GM11168 (cell line): ENCODE results near the gene SIGLEC8.
"Not testable (repeated sequence)": the region's sequence is repeated elsewhere in the genome, so short reads cannot be mapped to it uniquely, and the experiment has no call there.

ENCODE experiments used
- in situ Hi-C: fragments of 300-500 bp; cut with MboI; formaldehyde crosslinking; loops from one replicate; pipeline ENCODE4 v1.12.0; 2022; ENCODE audit warnings: low sequenced_read_pairs; ENCODE audit not compliant: unreplicated experiment

SIGLEC8 gene

GRCh38 chr19:51458051-51458645 is at the start of gene SIGLEC8:
TSS of gene SIGLEC8 (minus strand) at chr19:51458454. CDS start at chr19:51458387, 67 bp downstream.
- in situ Hi-C loops, result no loop called here

- in situ Hi-C loops, result no loop called here
Measured at GRCh38 chr19:51507640-51508058, 49.4 kb upstream of the SIGLEC8 start.

DNA sequence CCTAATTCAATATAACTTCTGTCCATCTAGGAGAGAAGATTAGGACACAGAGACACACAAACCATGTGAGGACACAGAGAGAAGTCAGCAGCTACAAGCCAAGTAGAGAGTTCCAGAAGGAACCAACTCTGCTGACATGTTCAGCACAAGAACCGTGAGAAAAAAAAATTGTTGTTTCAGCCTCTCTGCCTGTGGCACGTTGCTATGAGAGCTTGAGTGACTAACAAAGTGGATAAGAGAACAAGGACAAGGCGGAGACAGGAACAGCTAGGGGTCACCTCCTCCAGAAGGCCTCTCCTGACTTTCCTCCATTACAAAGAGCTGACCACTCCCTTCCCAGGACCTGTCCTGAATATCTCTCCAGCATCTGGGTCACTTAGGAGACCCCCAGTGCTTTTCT is 48.9 kb upstream of the SIGLEC8 start:
- in situ Hi-C loops, result no loop called here

DNA sequence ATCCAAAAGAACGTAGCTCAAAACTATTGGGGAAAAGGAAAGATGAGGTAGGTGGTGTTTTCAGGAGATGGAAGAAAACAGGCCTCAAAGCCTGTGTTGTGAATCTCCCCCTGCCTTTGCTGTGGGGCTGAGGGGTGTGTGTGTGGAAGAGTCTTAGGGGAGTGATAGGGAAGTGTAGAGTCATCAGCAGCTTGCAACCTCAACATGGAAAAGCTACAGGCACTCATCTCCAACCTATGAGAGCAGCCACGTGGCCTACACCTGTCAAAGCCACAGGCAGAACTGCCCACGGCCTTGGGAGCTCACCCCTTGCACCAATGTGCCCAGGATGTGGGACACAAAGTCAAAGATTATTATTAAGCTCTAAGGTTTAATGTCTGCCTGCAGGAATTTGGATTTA is 47.6 kb upstream of the SIGLEC8 start:
- in situ Hi-C loops, result no loop called here

- in situ Hi-C loops, result no loop called here
Measured at GRCh38 chr19:51503896-51504295, 45.6 kb upstream of the SIGLEC8 start.

GRCh38 chr19:51503286-51503817 is 45.1 kb upstream of the SIGLEC8 start:
- in situ Hi-C loops, result no loop called here

- in situ Hi-C loops, result no loop called here
Measured at GRCh38 chr19:51501594-51502263, 43.5 kb upstream of the SIGLEC8 start, which contains the start of gene SIGLEC12. TSS of gene SIGLEC12 (minus strand) at chr19:51501800. CDS start at chr19:51501733, 67 bp downstream.

DNA sequence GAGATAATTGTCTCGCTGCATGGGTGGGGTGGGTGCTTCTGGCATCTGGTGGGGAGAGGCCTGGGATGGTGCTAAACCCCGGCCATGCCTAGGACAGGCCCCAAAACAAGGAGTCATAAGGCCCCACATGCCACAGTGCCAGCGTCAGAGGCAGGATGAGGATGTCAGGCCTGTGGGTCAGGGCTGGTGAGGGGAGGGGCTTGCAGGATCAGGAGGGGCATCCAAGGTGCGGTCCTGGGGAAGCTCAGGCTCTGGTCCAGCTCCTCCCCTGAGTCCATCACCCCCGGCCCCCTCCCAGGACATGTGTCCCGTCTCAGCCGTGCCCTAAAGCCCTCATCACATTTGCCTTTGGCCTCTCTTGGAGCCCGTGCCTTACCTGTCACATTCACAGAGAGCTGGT is 42.7 kb upstream of the SIGLEC8 start:
- in situ Hi-C loops, result not testable (repeated sequence)

DNA sequence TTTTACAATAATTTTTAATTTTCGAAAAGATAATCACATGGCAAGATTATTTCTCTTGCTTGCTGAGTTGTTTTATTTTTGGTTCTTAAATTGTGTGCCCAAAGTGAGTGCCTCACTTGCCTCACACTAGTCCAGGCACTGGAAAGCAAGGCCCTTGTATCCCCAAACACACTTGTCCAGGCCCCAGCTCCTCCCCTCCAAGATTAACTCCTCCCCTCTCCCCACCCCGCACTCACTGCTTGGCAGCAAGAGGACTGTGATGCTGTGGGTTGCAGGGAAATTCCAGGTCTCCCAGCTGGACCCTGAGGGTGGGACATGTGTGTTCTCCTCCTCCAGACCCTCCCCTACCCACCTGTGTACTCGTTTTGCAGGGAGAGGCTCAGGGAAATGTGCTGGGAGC is 39.4 kb upstream of the SIGLEC8 start:
- in situ Hi-C loops, result no loop called here

- in situ Hi-C loops, result no loop called here
Measured at GRCh38 chr19:51493776-51494175, 35.5 kb upstream of the SIGLEC8 start.

- in situ Hi-C loops, result no loop called here
Measured at GRCh38 chr19:51491586-51491985, 33.3 kb upstream of the SIGLEC8 start.

- in situ Hi-C loops, result no loop called here
Measured at GRCh38 chr19:51490676-51491075, 32.4 kb upstream of the SIGLEC8 start.

GRCh38 chr19:51489113-51489512 is 30.9 kb upstream of the SIGLEC8 start:
- in situ Hi-C loops, result no loop called here

- in situ Hi-C loops, result no loop called here
Measured at GRCh38 chr19:51488491-51488890, 30.2 kb upstream of the SIGLEC8 start.

- in situ Hi-C loops, result no loop called here
Measured at GRCh38 chr19:51485960-51486660, 27.9 kb upstream of the SIGLEC8 start.

DNA sequence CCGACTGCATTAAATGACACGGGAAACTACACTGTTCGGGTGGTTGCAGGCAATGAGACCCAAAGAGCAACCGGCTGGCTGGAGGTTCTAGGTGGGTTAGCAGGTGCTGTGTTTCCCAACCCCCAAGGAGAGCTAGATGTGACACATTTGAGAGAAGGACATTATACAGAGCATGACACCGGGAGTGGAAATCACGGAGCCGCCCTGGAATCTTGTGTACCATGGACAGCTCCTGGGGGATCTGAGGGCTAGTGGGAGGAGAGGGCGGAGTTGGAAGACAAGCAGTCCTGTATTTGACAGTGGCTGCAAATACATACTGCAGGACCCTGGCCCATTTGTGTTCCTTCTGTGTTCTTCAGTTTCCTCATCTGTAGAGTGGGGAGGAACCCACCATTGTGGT is 22.3 kb upstream of the SIGLEC8 start:
- in situ Hi-C loops, result no loop called here

DNA sequence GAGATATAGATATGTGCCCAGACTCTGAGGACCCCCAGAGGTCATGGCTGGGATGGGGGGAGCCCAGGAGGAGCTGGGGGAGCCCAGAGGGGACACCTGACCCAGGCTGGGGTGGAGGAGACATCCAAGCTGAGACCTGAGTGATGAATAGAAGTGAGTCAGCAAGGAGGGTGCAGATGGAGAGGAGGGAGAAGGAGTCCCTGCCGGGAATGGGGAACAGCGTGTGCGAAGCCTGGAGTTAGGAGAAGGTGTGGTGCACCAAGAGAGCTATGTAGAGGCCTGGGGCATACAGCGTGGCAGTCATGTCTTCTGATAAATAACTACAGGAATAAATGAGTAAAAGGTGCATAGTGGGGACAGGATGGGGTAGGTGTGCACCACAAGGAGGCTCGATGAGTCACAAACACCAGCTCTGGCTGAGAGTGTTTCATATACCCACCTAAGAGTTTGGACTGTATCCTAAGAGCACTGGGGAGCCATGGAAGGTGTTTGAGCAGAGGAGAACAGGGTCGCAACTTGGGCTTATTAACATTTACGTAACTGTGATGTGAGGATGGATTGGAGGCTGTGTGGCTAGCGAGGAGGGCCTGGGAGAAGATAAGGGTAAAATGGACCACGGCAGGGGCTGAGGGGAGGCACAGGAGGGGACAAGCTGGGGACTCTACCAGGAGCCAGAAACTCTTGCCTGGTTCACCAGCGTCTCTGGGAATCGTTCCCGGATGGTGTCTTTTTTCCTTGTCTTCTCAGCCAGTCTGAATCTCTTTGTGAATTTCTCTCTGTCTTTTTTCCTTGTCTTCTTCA is 21.5 kb upstream of the SIGLEC8 start:
- in situ Hi-C loops, result no loop called here

DNA sequence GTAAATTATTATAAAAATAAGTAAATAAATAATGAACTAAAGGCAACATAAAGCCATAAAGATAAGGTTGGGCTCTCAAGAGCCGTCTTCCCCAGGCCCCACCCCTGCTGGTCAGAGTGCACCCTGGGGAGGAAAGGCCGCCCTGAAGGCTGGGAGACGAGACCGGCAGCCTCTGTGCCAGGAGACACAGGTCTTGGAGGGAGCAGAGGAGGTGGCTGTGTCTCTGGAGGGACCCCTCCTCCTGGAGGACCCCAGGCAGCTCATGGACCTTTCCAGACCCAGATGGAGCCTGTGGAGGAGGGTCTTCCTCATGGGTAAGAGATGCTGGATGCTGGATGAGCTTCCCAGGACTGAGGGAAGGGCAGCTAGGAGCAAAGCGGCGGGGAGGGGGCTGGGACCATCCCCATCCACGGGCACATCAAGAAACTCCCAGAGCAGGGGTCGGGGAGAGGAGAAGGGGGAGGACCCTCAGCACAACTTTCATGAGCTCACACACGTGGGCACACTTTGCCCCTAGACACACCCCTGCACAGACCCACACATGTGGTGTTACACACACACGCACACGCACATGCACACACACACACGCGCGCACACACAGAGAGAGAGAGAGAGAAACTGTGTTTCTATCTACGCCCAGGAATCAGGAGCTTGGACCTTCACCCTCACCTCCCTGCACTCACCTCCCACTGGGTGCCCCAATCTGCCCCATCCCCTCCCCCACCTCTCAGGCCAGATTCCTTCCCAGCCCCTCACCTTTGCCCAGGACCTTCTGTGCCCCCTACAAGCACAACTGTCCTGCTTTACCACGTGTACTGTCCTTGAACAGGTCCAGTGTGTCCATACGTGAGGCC is 20.4 kb upstream of the SIGLEC8 start, which contains the start of gene CEACAM18:
CEACAM18 (plus strand) TSS at position 159 of the 854 bp plus-strand sequence.
- in situ Hi-C loops, result no loop called here

DNA sequence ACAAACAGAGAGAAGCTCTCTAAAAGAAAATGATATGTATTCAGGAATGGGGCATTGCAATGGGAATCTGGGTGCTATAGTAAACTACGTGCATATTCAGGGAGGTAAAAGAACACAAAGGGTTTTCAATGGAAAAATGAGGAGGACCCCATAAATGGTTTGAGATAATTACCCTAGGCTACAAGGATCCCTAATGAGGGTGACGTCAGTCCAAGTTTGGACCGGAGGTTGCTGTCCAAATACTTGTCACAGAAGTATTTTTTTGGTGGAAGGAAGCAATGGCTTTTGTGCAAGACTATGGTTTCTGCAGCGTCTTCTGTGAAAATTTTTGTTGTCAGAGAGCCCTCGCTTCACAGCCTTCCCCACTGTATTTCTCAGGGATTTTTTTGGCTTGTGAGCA is 19.1 kb upstream of the SIGLEC8 start:
- in situ Hi-C loops, result no loop called here
